Mammary epithelial cell (primary cell): ENCODE results near the gene WFDC9.

Source experiments
- CTCF ChIP-seq, 2 donors: IDR thresholded peaks in 1 of 2; conservative IDR thresholded peaks in 1 of 2; 2 replicates each; pipeline ENCODE4 v1.5.1; 2011 to 2012; ENCODE audit warnings: inconsistent platforms in 2 of 2, low read length in 2 of 2, mild to moderate bottlenecking in 2 of 2, control low read depth in 1 of 2, low read depth in 1 of 2; ENCODE audit not compliant: insufficient read depth in 1 of 2; ENCODE audit errors: extremely low read depth in 1 of 2
- EZH2 ChIP-seq: IDR thresholded peaks from 2 replicates; pipeline ENCODE4 v1.6.1; 2012; ENCODE audit warnings: low read length, inconsistent platforms, borderline replicate concordance

GRCh38 chr20:45607810-45608209, 23.3 kb downstream of the WFDC9 start:
- no peak for TF ChIP-seq EZH2
- TF ChIP-seq CTCF (conservative IDR thresholded peaks at IDR 0.05 in 1 of 2, IDR thresholded peaks at IDR 0.05 in 1 of 2; ENCODE audit: extremely low read depth in 1 of 2, insufficient read depth in 1 of 2, low read depth in 1 of 2, low read length in 2 of 2): no peak
